GM12892 (cell line): Measurements from ENCODE around the gene ART5.

Experiments
- POLR2A ChIP-seq: IDR thresholded peaks from 2 replicates; pipeline ENCODE4 v1.6.1; 2011; ENCODE audit warnings: low read depth, low read length, control low read depth
- POLR2AphosphoS5 ChIP-seq: IDR thresholded peaks from 2 replicates; pipeline ENCODE4 v1.6.1; 2011; ENCODE audit warnings: low read depth, low read length, control low read depth
- TAF1 ChIP-seq: IDR thresholded peaks from 2 replicates; pipeline ENCODE4 v1.6.1; 2011; ENCODE audit warnings: low read depth, mild to moderate bottlenecking, control low read depth, low read length, borderline replicate concordance

DNA sequence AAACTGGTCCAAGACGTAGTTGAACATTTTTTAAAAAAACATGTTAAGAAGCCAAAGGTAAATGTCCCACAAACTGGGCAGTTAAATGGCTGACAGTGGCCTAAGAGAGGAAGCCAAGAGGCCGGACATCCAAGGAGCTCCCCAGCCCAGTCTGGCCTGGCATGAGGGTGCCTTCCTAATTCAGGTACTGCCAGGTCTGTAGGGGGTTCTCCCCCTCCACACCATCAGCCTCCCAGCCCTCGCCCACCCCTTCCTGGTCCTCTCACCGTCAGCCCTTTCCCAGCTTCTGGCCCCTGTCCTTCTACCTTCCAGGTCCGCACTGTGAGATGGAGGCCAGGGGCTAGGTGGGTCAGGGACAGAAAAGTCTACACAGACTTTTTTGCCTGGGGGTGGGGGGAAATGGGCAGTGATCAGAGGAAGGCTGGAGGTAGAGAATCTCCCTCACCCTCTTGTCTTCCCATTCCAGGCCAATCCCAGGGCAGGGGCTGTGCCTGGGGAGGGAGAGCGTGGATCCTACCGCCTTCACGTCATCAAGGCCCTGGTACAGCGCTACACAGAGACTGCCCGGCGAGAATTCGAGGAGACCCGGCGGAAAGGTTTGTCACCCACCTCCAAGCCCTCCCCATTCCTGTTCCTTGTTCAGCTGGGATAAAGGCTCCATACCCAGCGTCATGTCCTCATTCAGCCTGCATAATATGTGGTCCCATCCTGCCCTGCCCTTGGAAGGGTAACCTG is 6.0 kb downstream of the ART5 start:
- no peak for TF ChIP-seq POLR2A
- TF ChIP-seq TAF1: no peak
- TF ChIP-seq POLR2AphosphoS5: no peak
